BJ (cell line): Measurements from ENCODE around the gene NELL1. TPM values are rescaled to one million over a fixed set of nuclear protein-coding genes. Genes with fewer than 3 reads are reported as not detected.

Experiments used
- CTCF ChIA-PET: fragments of 350-600 bp; formaldehyde crosslinking; extraction: SDS; loops from one replicate; lab custom pipeline; 2021; ENCODE audit warnings: antibody characterized with exemption, inconsistent platforms; lab: Yijun Ruan, JAX
- POLR2A ChIA-PET: fragments of 300-600 bp; sonication (Branson Sonifier 250); formaldehyde crosslinking; extraction: SDS; loops from one replicate; lab custom pipeline; 2021; ENCODE audit warnings: antibody characterized with exemption; lab: Charles Lee
- DNase-seq: peaks from one replicate; pipeline ENCODE4 v3.0.0-alpha.2; 2011; ENCODE audit warnings: low read depth
- H3K27me3 ChIP-seq: 2 replicates; pipeline ENCODE4 v1.6.0; 2011; ENCODE audit warnings: low read length; ENCODE audit not compliant: control insufficient read depth, insufficient read depth
- H3K36me3 ChIP-seq: 2 replicates; pipeline ENCODE4 v1.5.1; 2011; ENCODE audit warnings: low read length; ENCODE audit not compliant: control insufficient read depth, insufficient read depth
- H3K4me3 ChIP-seq: 2 replicates; pipeline ENCODE4 v1.5.1; 2011; ENCODE audit warnings: low read depth, mild to moderate bottlenecking, control low read depth, low read length
- CTCF ChIP-seq: IDR thresholded peaks from 2 replicates; pipeline ENCODE4 v1.5.1; 2011; ENCODE audit warnings: low read depth, mild to moderate bottlenecking, control low read depth, inconsistent platforms, low read length, moderate library complexity; ENCODE audit not compliant: insufficient read depth
- polyA plus RNA-seq: library from polyadenylated mRNA; depleted of rRNA; stranded (reverse); fragments of >200 nt; gene quantifications from 2 replicates; pipeline ENCODE4 v1.2.3, GENCODE V29; 2011

NELL1 gene
- polyA plus RNA-seq, 1 experiment, result not detected

GRCh38 chr11:20880094-20880493, 210.7 kb downstream of the NELL1 start:
- Histone ChIP-seq H3K36me3 (no peaks in the 10 kb centered on the region), H3K4me3 (no peak overlapping the region), H3K27me3 (no peaks in the 10 kb centered on the region)
- ChIA-PET CTCF (no interaction called here), POLR2A (no interaction called here)
- no peak for DNase-seq
- TF ChIP-seq CTCF, result no peak

- H3K36me3 ChIP-seq, result no peaks in the 10 kb centered on the region
- TF ChIP-seq CTCF, result no peak
- no peak for DNase-seq
- no peak overlapping the region for H3K4me3 ChIP-seq
- H3K27me3 ChIP-seq, result no peaks in the 10 kb centered on the region
- ChIA-PET POLR2A (no interaction called here), CTCF (no interaction called here)
Measured at GRCh38 chr11:20881328-20882079, 212.1 kb downstream of the NELL1 start.

- Histone ChIP-seq H3K36me3 (no peaks in the 10 kb centered on the region), H3K27me3 (no peaks in the 10 kb centered on the region), H3K4me3 (no peak overlapping the region)
- CTCF ChIA-PET, result no interaction called here
- TF ChIP-seq CTCF, result no peak
- DNase-seq, result no peak
- POLR2A ChIA-PET, result no interaction called here
Measured at GRCh38 chr11:20887137-20887536, 217.8 kb downstream of the NELL1 start.

- ChIA-PET POLR2A (no interaction called here), CTCF (no interaction called here)
- no peak for DNase-seq
- Histone ChIP-seq H3K36me3 (no peaks in the 10 kb centered on the region), H3K27me3 (no peaks in the 10 kb centered on the region), H3K4me3 (no peak overlapping the region)
- no peak for TF ChIP-seq CTCF
Measured at GRCh38 chr11:20894296-20894695, 224.9 kb downstream of the NELL1 start.

- TF ChIP-seq CTCF, result no peak
- Histone ChIP-seq H3K36me3 (no peaks in the 10 kb centered on the region), H3K4me3 (no peak overlapping the region), H3K27me3 (no peaks in the 10 kb centered on the region)
- CTCF ChIA-PET, result no interaction called here
- POLR2A ChIA-PET, result no interaction called here
- no peak for DNase-seq
Measured at GRCh38 chr11:20909995-20910726, 240.8 kb downstream of the NELL1 start.
